ENCODE results near the gene NRP2. TPM values are rescaled to one million over a fixed set of nuclear protein-coding genes. Genes with fewer than 3 reads are reported as not detected.
A peak's percentile ranks its signal among the peaks of the same experiment; 100 is the strongest.

The NRP2 gene
- total RNA-seq, 2 donors from 2014 or later = 69.7 to 92.4 TPM

DNA sequence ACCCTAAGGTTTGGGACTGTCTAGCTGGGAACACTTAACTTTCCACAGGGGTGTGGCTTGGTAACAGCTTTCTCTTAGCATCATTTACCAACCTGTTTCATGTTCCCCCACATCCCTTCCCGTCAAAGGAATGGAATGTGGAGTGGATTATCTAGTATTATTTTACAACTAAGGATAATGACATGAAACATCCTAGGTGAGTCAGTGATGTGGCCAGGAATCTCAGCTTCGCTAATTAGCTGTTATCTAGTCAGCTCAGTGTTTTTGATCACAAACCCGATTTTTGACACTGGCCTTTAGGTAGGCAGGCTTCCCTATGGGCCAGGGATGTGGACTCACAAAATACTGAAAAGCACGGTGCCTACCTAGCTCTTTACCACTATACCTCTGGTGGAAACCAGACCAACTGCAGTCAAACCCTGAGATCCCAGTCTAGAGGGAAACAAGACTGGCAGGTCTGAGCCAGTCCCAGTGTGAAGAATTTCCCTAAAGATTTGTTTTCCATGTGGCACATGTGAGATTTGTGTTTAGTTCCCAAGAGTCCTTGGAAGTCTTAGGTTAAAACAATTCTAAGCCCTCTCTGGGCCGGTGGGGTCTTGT lies 2.8 kb upstream of the NRP2 start:
- TF ChIP-seq, protein P1, sequence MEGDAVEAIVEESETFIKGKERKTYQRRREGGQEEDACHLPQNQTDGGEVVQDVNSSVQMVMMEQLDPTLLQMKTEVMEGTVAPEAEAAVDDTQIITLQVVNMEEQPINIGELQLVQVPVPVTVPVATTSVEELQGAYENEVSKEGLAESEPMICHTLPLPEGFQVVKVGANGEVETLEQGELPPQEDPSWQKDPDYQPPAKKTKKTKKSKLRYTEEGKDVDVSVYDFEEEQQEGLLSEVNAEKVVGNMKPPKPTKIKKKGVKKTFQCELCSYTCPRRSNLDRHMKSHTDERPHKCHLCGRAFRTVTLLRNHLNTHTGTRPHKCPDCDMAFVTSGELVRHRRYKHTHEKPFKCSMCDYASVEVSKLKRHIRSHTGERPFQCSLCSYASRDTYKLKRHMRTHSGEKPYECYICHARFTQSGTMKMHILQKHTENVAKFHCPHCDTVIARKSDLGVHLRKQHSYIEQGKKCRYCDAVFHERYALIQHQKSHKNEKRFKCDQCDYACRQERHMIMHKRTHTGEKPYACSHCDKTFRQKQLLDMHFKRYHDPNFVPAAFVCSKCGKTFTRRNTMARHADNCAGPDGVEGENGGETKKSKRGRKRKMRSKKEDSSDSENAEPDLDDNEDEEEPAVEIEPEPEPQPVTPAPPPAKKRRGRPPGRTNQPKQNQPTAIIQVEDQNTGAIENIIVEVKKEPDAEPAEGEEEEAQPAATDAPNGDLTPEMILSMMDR (conservative IDR thresholded peaks at IDR 0.05) = no peak
- Histone ChIP-seq H3K27ac (ENCODE audit: low read depth, low read length) (no peak overlapping the region), H3K4me1 (ENCODE audit: control insufficient read depth, insufficient read depth, low read length) (peaks cover 21% of the 10 kb centered on the region), H3K36me3 (ENCODE audit: control insufficient read depth, insufficient read depth, low read length) (no peaks in the 10 kb centered on the region), H3K27me3 (ENCODE audit: control insufficient read depth, insufficient read depth, low read length, poor library complexity, severe bottlenecking) (peaks cover 12% of the 10 kb centered on the region), H3K9ac (ENCODE audit: extremely low read depth, low read length, poor library complexity, severe bottlenecking) (no peak overlapping the region), H3K9me3 (ENCODE audit: control insufficient read depth, low read length) (no peaks in the 10 kb centered on the region), H3K4me3 (ENCODE audit: low read length) (no peak overlapping the region)
- no peak overlapping the region for H3K27ac Mint-ChIP-seq
- 68 to 71% methylated on average over 4 of the region's 5 CpGs for WGBS, 2 experiments (ENCODE audit: insufficient coverage in 1 of 2, insufficient read length in 1 of 2)
- no peaks in the 10 kb centered on the region for H3K36me3 Mint-ChIP-seq (ENCODE audit: low read depth)
- H3K27me3 Mint-ChIP-seq (ENCODE audit: insufficient read depth) = peaks cover 20% of the 10 kb centered on the region
- no peak for DNase-seq
- no peaks in the 10 kb centered on the region for H3K9me3 Mint-ChIP-seq
- peaks cover 36% of the 10 kb centered on the region for H3K4me1 Mint-ChIP-seq
- H3K4me3 Mint-ChIP-seq = no peak overlapping the region

DNA sequence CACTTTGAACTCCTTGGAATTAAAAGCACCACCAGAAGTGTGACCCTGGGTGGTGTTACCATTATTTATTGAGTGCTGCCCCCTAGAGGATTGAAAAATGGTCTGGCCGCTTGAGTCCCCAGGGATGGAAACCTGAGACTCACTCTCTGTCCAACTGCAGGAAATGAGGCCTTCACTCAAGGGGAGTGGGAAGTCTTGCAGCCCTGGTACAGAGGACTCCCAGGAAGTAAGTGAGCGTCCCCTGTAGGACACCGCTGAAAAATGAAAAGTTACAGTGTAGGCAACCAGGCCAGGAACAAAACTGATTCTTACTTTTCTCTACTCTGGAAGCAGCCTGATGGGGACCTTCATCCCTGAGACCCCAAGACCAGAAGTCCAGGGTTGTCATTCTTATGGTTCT lies 2.2 kb upstream of the NRP2 start:
- peak overlapping the region; percentile 46 for H3K9ac ChIP-seq (ENCODE audit: extremely low read depth, low read length, poor library complexity, severe bottlenecking)
- H3K4me1 Mint-ChIP-seq = peaks cover 39% of the 10 kb centered on the region
- peak overlapping the region; percentile 47 for H3K4me3 ChIP-seq (ENCODE audit: low read length)
- H3K27ac Mint-ChIP-seq = peak overlapping the region; percentile 71
- peaks cover 25% of the 10 kb centered on the region for H3K27me3 Mint-ChIP-seq (ENCODE audit: insufficient read depth)
- no peaks in the 10 kb centered on the region for H3K9me3 Mint-ChIP-seq
- peak; percentile 95 for DNase-seq
- H3K36me3 Mint-ChIP-seq (ENCODE audit: low read depth) = no peaks in the 10 kb centered on the region
- H3K27me3 ChIP-seq (ENCODE audit: control insufficient read depth, insufficient read depth, low read length, poor library complexity, severe bottlenecking) = peaks cover 15% of the 10 kb centered on the region
- H3K4me1 ChIP-seq (ENCODE audit: control insufficient read depth, insufficient read depth, low read length) = peaks cover 21% of the 10 kb centered on the region
- 5 to 17% methylated on average over 2 to 3 of the region's 3 CpGs for WGBS, 2 experiments (ENCODE audit: insufficient coverage in 1 of 2, insufficient read length in 1 of 2)
- TF ChIP-seq, protein P1 (conservative IDR thresholded peaks at IDR 0.05) = peak; percentile 86
- H3K4me3 Mint-ChIP-seq = no peak overlapping the region
- H3K36me3 ChIP-seq (ENCODE audit: control insufficient read depth, insufficient read depth, low read length) = no peaks in the 10 kb centered on the region
- H3K27ac ChIP-seq (ENCODE audit: low read depth, low read length) = no peak overlapping the region
- H3K9me3 ChIP-seq (ENCODE audit: control insufficient read depth, low read length) = no peaks in the 10 kb centered on the region

DNA sequence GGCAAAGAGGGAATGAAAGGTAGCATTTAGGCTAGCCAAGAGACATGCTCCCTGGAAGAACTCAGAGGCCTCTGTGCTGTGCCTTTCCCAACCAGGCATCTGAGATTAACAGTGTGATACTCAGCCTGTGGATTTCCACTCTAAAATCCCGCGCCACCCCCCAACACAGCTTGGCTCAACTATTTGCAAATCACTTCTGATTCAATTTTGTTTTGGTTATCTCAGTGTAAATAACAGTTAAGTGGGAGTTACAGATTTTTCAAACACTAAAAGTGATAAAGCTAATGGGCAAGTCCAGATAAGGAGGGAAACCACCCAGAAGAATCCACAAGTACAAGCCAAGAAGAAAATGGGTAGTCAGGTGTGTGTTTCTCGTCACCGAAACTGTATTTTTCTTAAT lies 1.4 kb upstream of the NRP2 start:
- 14% methylated on average over 1 of the region's 4 CpGs; no CpG with 5 or more reads in 1 of the 2 experiments for WGBS, 2 experiments (ENCODE audit: insufficient coverage in 1 of 2, insufficient read length in 1 of 2)
- Histone ChIP-seq H3K27me3 (ENCODE audit: control insufficient read depth, insufficient read depth, low read length, poor library complexity, severe bottlenecking) (peaks cover 16% of the 10 kb centered on the region), H3K4me1 (ENCODE audit: control insufficient read depth, insufficient read depth, low read length) (peaks cover 21% of the 10 kb centered on the region), H3K36me3 (ENCODE audit: control insufficient read depth, insufficient read depth, low read length) (no peaks in the 10 kb centered on the region), H3K9ac (ENCODE audit: extremely low read depth, low read length, poor library complexity, severe bottlenecking) (peak overlapping the region; percentile 46), H3K4me3 (ENCODE audit: low read length) (peak overlapping the region; percentile 47), H3K27ac (ENCODE audit: low read depth, low read length) (peak overlapping the region; percentile 13), H3K9me3 (ENCODE audit: control insufficient read depth, low read length) (no peaks in the 10 kb centered on the region)
- Mint-ChIP-seq H3K4me1 (peaks cover 39% of the 10 kb centered on the region), H3K9me3 (no peaks in the 10 kb centered on the region), H3K36me3 (ENCODE audit: low read depth) (no peaks in the 10 kb centered on the region), H3K27me3 (ENCODE audit: insufficient read depth) (peaks cover 28% of the 10 kb centered on the region), H3K4me3 (no peak overlapping the region), H3K27ac (peak overlapping the region; percentile 67)
- TF ChIP-seq, protein P1 (conservative IDR thresholded peaks at IDR 0.05) = no peak
- peak; percentile 76 for DNase-seq

Data from endodermal cell (in vitro differentiated cells).